ENCODE measurements around the gene CCR2.
A peak's percentile ranks its signal among the peaks of the same experiment; 100 is the strongest.

The CCR2 gene

GRCh38 chr3:46338840-46339239, 15.1 kb upstream of the CCR2 start:
- no peak overlapping the region for H3K4me3 ChIP-seq (ENCODE audit: low read depth, low read length)
- DNase-seq (ENCODE audit: low read depth): no peak
- TF ChIP-seq, protein P1, sequence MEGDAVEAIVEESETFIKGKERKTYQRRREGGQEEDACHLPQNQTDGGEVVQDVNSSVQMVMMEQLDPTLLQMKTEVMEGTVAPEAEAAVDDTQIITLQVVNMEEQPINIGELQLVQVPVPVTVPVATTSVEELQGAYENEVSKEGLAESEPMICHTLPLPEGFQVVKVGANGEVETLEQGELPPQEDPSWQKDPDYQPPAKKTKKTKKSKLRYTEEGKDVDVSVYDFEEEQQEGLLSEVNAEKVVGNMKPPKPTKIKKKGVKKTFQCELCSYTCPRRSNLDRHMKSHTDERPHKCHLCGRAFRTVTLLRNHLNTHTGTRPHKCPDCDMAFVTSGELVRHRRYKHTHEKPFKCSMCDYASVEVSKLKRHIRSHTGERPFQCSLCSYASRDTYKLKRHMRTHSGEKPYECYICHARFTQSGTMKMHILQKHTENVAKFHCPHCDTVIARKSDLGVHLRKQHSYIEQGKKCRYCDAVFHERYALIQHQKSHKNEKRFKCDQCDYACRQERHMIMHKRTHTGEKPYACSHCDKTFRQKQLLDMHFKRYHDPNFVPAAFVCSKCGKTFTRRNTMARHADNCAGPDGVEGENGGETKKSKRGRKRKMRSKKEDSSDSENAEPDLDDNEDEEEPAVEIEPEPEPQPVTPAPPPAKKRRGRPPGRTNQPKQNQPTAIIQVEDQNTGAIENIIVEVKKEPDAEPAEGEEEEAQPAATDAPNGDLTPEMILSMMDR (IDR thresholded peaks at IDR 0.05; ENCODE audit: low read depth, low read length, missing control alignments): no peak

DNA sequence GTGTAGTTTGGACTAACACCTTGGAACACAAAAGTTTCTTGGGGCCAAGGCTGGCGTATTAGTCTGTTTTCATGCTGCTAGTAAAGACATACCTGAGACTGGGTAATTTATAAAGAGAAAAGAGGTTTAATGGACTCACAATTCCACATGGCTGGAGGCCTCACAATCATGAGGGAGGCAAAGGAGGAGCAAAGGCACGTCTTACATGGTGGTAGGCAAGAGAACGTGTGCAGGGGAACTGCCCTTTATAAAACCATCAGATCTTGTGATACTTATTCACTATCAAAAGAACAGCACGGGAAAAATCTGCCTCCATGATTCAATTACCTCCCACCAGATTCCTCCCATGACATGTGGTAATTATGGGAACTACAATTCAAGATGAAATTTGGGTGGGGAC, 9.4 kb upstream of the CCR2 start:
- no peak overlapping the region for H3K4me3 ChIP-seq (ENCODE audit: low read depth, low read length)
- TF ChIP-seq, protein P1 (IDR thresholded peaks at IDR 0.05; ENCODE audit: low read depth, low read length, missing control alignments): no peak
- no peak for DNase-seq (ENCODE audit: low read depth)

- TF ChIP-seq, protein P1 (IDR thresholded peaks at IDR 0.05; ENCODE audit: low read depth, low read length, missing control alignments): no peak
- no peak for DNase-seq (ENCODE audit: low read depth)
- no peak overlapping the region for H3K4me3 ChIP-seq (ENCODE audit: low read depth, low read length)
Measured at GRCh38 chr3:46348823-46349482, 5.0 kb upstream of the CCR2 start.

GRCh38 chr3:46349484-46350261, 4.2 kb upstream of the CCR2 start:
- no peak overlapping the region; the same call in 1 of the 2 replicates for H3K4me3 ChIP-seq (ENCODE audit: low read depth, low read length)
- DNase-seq (ENCODE audit: low read depth): peak; percentile 44
- TF ChIP-seq, protein P1 (IDR thresholded peaks at IDR 0.05; ENCODE audit: low read depth, low read length, missing control alignments): no peak

DNA sequence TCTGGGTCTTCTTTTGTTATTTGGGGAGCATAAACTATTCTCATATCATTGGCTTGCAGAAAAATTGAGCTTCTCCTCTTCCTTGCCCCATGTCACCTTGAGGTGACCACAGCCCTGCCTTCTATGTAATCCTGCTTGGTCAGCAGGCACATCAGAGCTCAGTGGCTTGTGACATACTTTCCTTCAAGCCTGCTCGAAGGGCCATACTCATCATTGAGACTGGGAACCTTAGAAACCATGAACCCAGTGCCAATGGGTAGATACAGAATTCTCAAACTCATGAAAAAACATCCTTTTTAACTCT, 3.7 kb upstream of the CCR2 start:
- no peak for DNase-seq (ENCODE audit: low read depth)
- H3K4me3 ChIP-seq (ENCODE audit: low read depth, low read length): no peak overlapping the region
- TF ChIP-seq, protein P1 (IDR thresholded peaks at IDR 0.05; ENCODE audit: low read depth, low read length, missing control alignments): no peak

DNA sequence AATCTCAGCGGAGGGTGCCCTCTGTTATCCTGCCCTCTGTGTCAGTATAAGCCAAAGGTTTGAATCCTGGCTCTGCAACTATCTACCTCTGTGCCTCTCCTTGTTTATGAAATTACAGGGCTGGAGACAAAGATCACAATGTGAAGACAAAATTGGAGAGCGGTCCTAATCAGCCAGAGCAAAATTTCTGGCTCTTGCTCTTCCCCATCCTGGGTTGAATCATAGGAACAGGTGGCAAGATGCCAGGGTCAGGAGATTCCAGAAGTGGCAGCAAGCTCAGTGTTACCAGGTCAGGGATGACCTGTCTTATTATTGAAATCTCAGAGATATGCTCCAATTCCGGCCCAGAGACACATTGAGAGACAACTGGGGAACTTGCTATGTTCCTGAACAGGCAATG, 2.3 kb upstream of the CCR2 start:
- H3K4me3 ChIP-seq (ENCODE audit: low read depth, low read length): no peak overlapping the region
- TF ChIP-seq, protein P1 (IDR thresholded peaks at IDR 0.05; ENCODE audit: low read depth, low read length, missing control alignments): no peak
- DNase-seq (ENCODE audit: low read depth): no peak

- no peak for DNase-seq (ENCODE audit: low read depth)
- TF ChIP-seq, protein P1 (IDR thresholded peaks at IDR 0.05; ENCODE audit: low read depth, low read length, missing control alignments): no peak
- H3K4me3 ChIP-seq (ENCODE audit: low read depth, low read length): no peak overlapping the region
Measured at GRCh38 chr3:46353090-46353489, 821 bp upstream of the CCR2 start.

Measured in GM12864 (cell line).